Left lobe of liver (tissue), 2 donors: ENCODE data around the gene FNDC4. TPM values are rescaled to one million over a fixed set of nuclear protein-coding genes. Genes with fewer than 3 reads are reported as not detected.
"Not testable (repeated sequence)": the region's sequence is repeated elsewhere in the genome, so short reads cannot be mapped to it uniquely, and the experiment has no call there.

Experiments
- ATAC-seq: fragments of 200-7000 bp; cut with Tn5 transposase; one replicate; pipeline ENCODE4 v1.9.1; 2020; ENCODE audit warnings: mild to moderate bottlenecking, moderate library complexity
- DNase-seq: peaks from one replicate; pipeline ENCODE4 v3.0.0-alpha.2; 2020; ENCODE audit warnings: low spot score
- total RNA-seq: library from RNA; stranded (reverse); gene quantifications from one replicate; pipeline ENCODE4 v1.2.1, GENCODE V29; 2021
- donor health status: DM: no; HTN: no; CAD: no; lungs with moderate emphysema.
- donor health status: DM: no; HTN: yes; CAD: no.

FNDC4 gene, protein sequence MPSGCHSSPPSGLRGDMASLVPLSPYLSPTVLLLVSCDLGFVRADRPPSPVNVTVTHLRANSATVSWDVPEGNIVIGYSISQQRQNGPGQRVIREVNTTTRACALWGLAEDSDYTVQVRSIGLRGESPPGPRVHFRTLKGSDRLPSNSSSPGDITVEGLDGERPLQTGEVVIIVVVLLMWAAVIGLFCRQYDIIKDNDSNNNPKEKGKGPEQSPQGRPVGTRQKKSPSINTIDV
- 61.2 TPM for total RNA-seq

DNA sequence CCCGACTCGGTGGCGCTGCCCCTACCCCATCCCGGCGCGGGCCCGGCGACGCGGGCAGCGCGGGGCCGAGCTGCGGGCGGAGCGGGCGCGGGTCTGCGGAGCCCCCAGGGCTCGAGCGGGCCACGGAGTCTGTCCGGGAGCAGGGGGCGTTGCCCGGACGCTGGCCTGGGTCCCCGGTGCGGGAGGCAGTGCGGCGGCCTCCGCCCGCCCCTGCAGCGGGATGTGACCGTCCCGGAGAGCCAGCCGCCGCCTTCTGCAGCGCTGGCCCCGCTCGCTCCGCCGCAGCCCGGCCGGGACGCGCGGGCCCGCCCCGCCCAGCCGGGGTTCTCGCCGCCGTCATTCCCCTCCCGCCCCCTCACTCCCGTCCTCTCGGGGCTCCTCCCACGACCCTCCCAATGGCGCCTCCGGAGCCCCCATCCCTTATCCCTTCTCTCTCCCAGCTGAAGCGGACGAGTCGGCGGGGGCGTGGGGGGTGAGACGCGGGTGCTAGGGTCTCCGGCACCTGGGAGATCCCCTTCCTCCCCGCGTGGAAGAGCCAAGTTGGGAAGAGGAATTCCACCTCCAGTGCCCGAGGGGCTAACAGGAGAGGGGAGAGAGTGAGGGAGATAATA is at the start of gene FNDC4:
TSS of gene FNDC4 (minus strand) at position 257 of the 611 bp plus-strand sequence. CDS start 521 bp downstream, outside the sequence.
- ATAC-seq, result peak; percentile 36
- DNase-seq, result peak; percentile 65

DNA sequence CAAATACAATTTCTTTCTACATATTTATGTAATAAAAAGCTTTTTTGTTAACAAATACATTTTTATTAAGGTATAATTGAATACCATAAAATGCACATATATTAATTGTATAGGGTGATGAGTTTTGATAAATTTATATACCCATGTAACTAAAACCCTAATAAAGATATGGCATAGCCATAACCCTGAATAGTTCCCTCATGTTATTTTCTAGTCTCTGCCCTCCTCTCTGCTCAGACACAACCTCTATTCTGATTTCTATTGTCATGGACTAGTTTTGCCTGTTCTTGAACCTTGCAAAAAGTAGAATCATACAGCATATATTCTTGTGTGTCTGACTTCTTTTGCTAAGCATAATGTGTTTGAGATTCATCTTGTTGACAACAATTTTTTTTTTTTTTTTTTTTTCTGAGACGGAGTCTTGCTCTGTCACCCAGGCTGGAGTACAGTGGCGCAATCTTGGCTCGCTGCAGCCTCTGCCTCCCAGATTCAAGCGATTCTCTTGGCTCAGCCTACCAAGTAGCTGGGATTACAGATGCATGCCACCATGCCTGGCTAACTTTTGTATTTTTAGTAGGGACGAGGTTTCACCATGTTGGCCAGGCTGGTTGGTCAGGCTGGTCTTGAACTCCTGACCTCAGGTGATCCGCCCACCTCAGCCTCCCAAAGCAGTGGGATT is 49.3 kb upstream of the FNDC4 start:
- ATAC-seq, result no peak
- DNase-seq, result no peak

DNA sequence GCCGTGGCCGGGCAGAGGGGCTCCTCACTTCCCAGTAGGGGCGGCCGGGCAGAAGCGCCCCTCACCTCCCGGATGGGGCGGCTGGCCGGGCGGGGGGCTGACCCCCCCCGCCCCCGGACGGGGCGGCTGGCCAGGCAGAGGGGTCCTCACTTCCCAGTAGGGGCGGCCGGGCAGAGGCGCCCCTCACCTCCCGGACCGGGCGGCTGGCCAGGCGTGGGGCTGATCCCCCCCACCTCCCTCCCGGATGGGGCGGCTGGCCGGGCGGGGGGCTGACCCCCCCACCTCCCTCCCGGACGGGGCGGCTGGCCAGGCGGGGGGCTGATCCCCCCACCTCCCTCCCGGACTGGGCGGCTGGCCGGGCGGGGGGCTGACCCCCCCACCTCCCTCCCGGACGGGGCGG is 44.6 kb upstream of the FNDC4 start:
- not testable (repeated sequence) for DNase-seq, ATAC-seq

DNA sequence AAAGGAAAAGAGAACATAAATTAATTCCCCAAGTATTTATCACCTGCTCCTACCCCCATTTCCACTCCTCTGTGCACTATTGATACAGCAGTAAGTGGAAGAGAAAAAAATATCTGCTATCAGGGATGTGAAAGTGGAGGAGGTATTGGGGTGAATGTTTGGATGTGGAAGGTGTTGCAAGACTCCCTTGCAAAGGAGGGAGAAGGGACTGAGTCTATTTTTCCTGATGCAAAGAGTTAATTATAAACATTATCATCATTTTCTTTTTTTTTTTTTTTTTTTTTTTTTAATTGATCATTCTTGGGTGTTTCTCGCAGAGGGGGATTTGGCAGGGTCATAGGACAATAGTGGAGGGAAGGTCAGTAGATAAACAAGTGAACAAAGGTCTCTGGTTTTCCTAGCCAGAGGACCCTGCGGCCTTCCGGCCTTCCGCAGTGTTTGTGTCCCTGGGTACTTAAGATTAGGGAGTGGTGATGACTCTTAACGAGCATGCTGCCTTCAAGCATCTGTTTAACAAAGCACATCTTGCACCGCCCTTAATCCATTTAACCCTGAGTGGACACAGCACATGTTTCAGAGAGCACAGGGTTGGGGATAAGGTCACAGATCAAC is 43.9 kb upstream of the FNDC4 start:
- not testable (repeated sequence) for DNase-seq, ATAC-seq

DNA sequence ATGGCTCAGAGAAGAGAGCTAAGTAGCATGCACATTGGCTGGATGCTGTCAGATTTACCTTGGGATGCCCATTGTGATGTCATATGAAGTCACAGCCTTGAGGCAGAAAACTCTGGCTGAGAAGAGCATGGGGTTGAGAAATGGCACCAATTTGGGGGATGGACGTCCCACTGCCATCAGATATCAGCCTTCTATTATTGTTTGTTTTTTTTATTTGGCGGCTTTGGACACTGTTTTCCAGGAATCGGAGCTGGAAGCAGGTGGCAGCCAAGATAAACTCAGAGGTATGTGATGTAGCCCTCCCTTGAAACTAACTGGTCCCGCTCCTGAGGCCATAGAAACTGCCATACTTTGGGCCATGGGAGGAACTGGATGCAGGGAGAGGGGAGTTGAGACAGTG is 42.3 kb upstream of the FNDC4 start:
- ATAC-seq, result no peak
- no peak for DNase-seq

DNA sequence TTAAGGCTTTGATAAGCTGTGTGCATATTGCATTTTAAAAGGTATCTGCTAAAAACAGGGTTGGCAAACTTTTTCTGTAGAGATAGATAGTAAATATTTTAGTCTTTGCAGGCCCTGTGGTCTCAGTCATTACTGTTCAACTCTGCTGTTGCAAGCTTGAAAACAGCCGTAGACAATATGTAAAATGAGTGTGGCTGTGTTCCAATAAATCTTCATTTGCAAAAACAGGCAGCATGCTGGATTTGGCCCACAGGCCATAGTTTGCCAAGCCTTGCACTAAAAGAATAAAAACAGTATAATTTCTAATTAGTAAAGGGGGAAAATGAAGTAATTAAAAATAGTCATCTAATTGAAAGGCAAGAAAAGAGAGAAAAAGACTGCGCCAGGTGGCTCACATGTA is 37.0 kb upstream of the FNDC4 start:
- DNase-seq (no peak), ATAC-seq (no peak)

DNA sequence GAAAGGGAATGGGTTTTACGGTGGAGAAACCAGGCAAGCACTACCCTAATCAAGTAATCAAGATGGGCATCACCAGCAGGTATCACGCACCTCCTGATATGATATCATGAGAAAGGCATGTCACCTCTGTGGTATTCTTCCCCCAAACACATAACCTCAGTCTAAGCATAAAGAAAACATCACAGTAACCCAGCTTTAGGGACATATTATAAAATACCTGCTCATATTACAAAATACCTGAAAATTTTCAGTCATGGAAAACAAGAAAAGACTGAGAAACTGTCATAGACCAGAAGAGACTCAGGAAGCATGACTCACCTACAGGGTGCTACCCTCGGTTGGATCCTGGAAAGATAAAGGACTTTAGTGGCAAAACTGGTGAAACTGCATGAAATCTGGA is 32.2 kb upstream of the FNDC4 start:
- ATAC-seq (no peak), DNase-seq (no peak)

DNA sequence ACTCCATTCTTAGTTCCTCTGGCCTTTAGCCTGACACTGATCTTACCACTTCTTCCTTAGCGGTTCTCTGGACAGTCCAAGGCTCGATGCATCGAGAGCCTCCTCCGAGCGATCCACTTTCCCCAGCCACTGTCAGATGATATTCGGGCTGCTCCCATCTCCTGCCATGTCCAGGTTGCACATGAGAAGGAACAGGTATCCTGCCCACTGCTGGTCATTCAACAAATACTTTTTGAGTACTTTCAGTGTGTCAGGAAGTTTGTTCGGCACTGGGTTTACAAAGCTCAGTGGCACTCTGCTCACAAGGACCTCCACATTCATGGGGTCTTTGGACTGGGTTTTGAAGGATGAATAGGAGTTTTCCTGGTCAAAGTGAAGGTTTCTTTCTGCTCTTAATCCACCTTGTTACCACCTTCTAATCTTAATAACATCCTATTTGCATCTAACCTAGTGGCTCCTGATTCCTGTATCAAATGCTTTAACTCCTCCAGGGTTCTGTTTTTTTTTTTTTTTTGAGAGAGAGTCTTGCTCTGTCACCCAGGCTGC is 27.5 kb upstream of the FNDC4 start:
- DNase-seq, result no peak
- ATAC-seq, result no peak

DNA sequence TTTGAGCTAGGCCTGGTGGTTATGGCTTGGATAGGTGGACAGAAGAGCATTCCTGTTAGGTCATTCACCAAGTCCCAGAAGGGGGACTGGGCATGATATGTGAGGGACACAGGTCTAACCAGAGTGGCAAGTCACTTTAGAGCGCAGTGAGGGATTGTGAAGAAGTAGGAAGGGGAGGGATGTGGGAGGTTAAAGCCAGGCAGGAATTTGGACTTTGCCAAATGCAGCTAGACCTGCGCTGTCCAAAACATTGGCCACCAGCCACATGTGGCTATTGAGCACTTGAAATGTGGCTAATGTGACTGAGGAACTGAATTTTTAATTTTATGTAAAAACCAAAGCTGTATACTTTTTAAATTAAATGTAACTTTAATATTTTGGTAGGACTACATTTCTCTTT is 25.3 kb upstream of the FNDC4 start:
- ATAC-seq (peak; percentile 92), DNase-seq (peak; percentile 77)

DNA sequence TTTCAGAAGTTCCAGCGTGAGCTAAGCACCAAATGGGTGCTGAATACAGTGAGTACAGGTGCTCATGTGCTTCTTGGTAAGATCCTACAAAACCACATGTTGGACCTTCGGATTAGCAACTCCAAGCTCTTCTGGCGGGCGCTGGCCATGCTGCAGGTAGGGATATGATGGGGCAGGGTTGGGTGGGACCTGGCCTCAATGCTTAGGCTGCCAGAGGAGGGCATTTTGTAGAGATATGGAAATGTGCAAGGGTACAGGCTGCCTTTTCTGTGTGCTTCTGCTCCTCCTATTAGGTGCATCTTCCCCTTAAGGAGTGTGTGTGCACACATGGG is 23.7 kb upstream of the FNDC4 start:
- ATAC-seq, result no peak
- no peak for DNase-seq

DNA sequence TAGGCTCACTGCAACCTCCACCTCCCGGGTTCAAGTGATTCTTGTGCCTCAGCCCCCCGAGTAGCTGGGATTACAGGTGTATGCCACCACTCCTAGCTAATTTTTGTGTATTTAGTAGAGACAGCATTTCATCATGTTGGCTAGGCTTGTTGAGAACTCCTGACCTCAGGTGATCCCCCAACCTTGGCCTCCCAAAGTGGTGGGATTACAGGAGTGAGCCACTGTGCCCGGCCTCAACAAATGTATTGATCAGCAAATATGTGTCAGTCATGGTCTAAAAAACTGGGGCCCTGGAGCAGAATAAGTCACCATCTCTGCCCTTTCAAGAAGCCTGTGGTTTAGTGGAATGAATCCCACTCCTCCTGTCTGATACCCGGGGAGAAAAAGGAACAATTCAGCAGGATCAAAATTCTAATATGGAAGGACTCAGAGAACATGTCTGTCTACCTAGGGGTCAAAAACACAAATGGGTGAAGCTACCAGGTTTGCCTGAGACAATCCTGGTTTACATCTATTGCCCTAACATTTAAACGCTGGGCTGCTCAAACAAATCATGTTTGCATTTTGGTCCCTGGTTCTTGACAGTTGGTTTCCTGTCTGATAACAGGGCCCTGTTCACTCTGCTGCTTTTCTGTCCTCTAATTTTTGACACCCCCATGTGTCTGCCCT is 23.2 kb upstream of the FNDC4 start:
- DNase-seq, result no peak
- no peak for ATAC-seq

DNA sequence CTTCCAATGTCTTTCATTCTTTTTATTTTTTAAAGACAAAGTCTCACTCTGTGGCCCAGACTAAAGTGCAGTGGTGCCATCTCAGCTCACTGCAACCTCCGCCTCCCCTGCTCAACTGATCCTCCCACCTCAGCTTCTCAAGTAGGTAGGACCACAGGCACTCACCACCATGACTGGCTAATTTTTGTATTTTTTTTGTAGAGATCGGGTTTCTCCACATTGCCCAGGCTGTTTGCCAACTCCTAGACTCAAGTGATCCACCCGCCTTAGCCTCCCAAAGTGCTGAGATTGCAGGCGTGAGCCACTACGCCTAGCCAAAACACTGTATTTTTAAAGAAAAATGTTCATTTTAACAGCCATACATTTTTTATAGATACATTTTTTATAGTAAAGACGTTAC is 14.3 kb upstream of the FNDC4 start:
- ATAC-seq, result no peak
- no peak for DNase-seq

DNA sequence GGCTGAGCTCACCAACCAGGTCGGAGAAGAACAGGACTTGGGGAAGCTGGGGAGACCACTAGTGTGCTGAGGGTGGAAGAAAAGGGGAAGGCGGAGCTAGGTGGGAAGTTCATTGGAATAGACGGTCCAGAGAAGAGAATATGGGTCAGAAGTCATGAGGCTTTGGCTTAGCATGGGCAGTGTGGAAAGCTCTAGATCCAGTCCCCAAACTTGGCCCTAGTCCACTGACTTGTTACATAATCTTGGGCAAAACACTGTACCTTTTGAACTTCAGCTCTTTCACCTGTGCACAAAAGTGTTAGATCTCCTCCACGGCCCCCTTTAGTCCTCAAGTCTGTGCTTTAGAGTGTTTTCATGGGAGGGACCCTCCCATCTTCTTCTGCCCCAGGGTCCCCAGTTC is 12.3 kb upstream of the FNDC4 start:
- DNase-seq (peak; percentile 83), ATAC-seq (peak; percentile 88)

DNA sequence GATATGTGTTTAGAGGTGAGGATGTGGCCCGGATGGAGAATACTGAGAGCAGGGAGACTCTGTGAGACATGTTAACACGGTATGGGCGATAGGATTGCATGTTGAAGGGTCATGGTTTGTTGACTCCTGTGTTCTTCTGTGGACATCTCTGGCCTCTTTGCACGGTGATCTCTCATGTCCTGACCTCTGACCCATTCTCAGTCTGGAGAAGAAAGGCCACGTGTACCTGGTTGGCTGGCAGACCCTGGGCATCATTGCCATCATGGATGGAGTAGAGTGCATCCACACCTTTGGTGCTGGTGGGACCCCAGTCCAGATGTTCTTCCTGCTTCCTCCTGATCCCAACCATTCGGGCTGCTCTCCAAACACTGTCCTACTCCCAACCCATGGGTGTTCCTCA is 11.6 kb upstream of the FNDC4 start:
- DNase-seq (peak; percentile 55), ATAC-seq (peak; percentile 48)

DNA sequence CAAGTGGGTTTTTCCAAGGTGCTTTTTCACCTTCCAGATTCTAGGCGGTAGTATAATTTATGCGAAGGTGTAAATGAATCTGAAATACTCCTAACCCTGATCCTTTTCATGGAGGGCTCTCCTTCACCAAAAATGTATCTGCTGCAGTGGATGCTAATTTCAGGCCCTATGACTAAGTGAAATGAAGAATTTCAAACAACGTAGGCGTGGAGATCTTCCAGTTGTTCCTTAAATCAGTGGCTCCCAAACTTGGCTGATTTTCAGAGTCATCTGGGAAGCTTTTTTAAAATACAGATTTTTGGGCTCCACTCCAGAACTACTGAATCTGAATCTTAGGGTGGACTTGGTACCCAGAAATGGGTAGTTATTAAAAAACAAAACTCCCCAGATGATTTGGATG is 7.1 kb upstream of the FNDC4 start:
- ATAC-seq (no peak), DNase-seq (no peak)

DNA sequence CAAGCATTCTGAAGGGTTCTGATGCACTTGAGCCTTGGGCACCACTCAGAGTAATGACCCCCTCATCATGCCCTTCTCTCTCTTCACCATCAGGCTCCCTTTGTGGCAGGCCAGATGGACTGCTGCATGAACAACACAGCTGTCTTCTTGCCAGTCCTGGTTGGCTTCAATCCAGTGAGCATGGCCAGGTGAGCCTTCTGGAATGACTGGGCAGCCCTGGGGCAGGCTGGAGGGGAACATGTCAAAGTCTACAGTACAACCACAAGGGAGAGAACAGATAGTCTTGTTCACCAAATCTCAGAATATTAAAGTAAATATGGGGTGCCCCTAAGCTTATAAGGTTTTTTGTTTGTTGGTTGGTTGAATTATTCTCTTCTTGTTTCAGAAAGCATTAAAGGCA is 6.0 kb upstream of the FNDC4 start:
- ATAC-seq (peak; percentile 67), DNase-seq (peak; percentile 96)

DNA sequence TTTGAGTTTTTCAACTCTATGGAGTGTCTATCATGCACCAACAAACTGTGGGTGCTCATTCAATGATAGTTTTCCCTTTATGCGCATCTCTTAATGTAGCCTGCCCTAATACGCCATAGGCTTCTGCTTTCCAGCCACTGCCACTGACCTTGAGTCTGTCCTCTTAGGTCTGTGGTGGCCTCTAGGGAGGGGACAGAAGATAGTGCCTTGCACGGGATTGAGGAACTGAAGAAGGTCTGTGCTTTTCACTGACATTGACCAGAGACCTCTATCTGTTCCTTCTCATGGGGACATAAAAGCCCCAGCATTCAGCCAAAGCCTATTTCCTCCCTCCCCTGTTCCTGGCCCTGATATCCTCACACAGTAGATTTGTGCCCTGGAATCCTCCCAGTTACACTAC is 4.0 kb upstream of the FNDC4 start:
- DNase-seq (no peak), ATAC-seq (no peak)

DNA sequence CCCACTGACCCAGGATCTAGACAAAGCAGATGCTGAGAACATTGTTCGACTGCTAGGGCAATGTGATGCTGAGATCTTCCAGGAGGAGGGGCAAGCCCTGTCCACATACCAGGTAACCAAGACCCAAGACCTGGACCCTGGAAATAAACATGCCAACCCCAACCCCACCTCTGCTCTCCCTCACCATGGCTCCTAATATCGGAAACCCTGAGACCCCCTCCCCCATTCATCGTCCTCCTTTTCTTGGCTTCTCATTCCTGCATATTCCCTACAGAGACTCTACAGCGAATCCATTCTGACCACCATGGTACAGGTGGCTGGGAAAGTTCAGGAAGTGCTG is 2.3 kb upstream of the FNDC4 start:
- DNase-seq, result no peak
- no peak for ATAC-seq

DNA sequence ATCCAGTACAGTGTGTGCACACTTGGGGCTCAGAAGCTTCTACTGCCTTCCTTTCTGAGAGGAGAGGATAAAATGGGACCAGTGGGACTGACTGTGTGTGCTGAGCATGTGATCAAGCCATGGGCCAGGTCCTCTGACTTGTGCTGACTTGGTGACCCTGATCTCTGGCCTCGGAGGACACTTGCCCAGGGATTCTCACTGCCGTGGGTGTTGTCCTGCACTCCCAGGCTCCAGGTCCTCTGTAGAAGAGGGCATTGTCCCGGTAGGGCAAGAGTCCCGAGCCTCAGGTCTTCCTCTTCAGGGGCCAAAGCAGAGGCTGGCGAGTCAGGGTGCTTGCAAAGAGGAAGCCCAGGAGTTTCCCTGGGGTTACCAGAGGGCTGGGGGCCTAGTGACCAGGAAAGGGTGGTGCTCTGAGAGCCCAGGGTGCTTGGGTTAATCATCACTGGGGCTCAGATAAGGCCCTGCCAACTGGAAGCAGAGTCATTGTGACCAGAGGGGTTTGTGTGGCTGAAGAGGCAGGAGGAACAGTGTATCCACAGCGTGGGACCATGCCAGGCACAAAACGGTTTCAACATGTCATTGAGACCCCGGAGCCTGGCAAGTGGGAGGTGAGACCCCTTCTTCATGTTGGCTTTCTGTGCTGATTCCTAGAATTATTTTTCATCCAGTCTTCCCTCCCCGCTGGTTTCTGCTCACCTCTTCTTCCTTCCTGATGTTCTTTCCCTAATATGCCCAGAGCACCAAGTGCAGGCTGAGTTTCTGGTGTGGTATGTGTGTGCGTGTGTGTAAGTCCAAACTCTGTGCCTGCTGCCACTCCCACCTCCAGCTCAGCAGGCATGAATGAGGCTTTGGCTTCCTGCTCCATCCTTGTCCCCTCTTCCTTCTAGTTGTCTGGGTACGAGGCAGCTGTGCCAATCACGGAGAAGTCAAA is 1.6 kb upstream of the FNDC4 start, which contains the start of gene GCKR:
TSS of gene GCKR (plus strand) at position 483 of the 931 bp plus-strand sequence. CDS start at position 549, 66 bp downstream.
- peak; percentile 94 for DNase-seq
- peak; percentile 64 for ATAC-seq

DNA sequence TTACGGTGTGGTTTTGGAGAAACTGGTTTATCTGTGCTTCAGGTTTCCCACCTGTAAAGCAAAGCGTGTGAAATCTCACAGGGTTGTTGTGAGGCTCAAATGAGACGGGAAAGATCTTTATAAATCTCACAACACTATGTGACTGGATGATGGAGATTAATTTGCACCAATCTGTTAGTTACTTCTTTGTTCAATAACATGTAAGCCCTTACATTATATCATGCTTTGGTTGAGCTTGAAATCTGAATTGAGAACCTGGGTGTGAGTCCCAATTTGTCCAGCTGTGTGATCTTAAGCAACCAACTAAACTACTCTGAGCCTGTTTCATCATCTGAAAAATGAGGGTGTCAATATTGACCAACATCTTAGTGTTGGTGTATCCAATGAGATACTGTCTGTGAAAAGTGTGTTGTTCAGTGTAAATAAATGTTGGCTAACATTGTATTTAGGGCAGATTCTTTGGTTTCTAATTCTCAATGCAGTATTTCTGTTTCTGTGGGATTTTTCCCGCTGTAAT is 898 bp upstream of the FNDC4 start:
- no peak for DNase-seq
- ATAC-seq, result peak; percentile 4
